GM19452 (cell line): ENCODE measurements around the gene MALRD1.

ENCODE experiments used
- ATAC-seq: cut with Tn5 transposase; IDR thresholded peaks from one replicate; pipeline ENCODE4 v1.9.1; 2021; ENCODE audit not compliant: unreplicated experiment

Gene MALRD1

GRCh38 chr10:19638182-19638895 is 589.7 kb downstream of the MALRD1 start:
- ATAC-seq = no peak

GRCh38 chr10:19638896-19639233 is 590.3 kb downstream of the MALRD1 start:
- ATAC-seq = no peak

- ATAC-seq = no peak
Observed at GRCh38 chr10:19640566-19641263, 592.1 kb downstream of the MALRD1 start.

GRCh38 chr10:19651549-19651948 is 602.9 kb downstream of the MALRD1 start:
- ATAC-seq = no peak

- ATAC-seq = no peak
Observed at GRCh38 chr10:19652750-19653149, 604.1 kb downstream of the MALRD1 start.

- ATAC-seq = no peak
Observed at GRCh38 chr10:19653931-19654330, 605.3 kb downstream of the MALRD1 start.

- ATAC-seq = no peak
Observed at GRCh38 chr10:19654576-19654975, 606.0 kb downstream of the MALRD1 start.

- ATAC-seq = no peak
Observed at GRCh38 chr10:19656420-19657042, 607.9 kb downstream of the MALRD1 start.

- no peak for ATAC-seq
Observed at GRCh38 chr10:19658131-19658530, 609.5 kb downstream of the MALRD1 start.

- ATAC-seq = no peak
Observed at GRCh38 chr10:19658622-19659233, 610.1 kb downstream of the MALRD1 start.

- ATAC-seq = no peak
Observed at GRCh38 chr10:19659920-19660655, 611.5 kb downstream of the MALRD1 start.

GRCh38 chr10:19663344-19663743 is 614.7 kb downstream of the MALRD1 start:
- ATAC-seq = no peak

- ATAC-seq = no peak
Observed at GRCh38 chr10:19668116-19668515, 619.5 kb downstream of the MALRD1 start.

GRCh38 chr10:19676063-19676462 is 627.5 kb downstream of the MALRD1 start:
- ATAC-seq = no peak

- ATAC-seq = no peak
Observed at GRCh38 chr10:19683356-19683755, 634.8 kb downstream of the MALRD1 start.

- ATAC-seq = no peak
Observed at GRCh38 chr10:19683960-19684359, 635.4 kb downstream of the MALRD1 start.

- ATAC-seq = no peak
Observed at GRCh38 chr10:19688344-19688743, 639.7 kb downstream of the MALRD1 start.

- no peak for ATAC-seq
Observed at GRCh38 chr10:19689231-19689630, 640.6 kb downstream of the MALRD1 start.

GRCh38 chr10:19699299-19699698 is 650.7 kb downstream of the MALRD1 start:
- no peak for ATAC-seq

GRCh38 chr10:19701427-19702052 is 652.9 kb downstream of the MALRD1 start:
- no peak for ATAC-seq

- ATAC-seq = no peak
Observed at GRCh38 chr10:19702215-19702614, 653.6 kb downstream of the MALRD1 start.
